ENCODE results near the gene TADA3. TPM values are rescaled to one million over a fixed set of nuclear protein-coding genes. Genes with fewer than 3 reads are reported as not detected.

The TADA3 gene
- polyA plus RNA-seq, 1 donor = 61.8 TPM

DNA sequence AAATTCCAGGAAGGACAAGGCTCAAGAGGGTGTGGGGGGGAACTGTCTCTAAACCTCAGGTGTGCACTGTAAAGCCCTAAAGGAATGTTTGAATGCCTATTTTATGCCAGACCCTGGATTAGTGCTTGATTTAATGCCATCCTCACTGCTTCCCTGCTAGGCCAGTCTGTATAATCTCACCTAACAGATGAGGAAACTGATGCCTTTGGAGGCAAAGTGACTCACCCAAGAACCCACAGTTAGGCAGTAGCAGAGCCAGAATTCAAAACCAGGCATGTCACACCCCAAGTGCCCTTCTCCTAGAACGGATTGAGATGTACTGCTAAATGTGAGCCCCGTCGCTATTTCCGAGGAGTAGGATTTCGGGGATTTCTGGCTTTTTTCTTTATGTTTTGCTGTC lies 30.4 kb downstream of the TADA3 start:
- no peak for DNase-seq (ENCODE audit: low read depth)

GRCh38 chr3:9760779-9761505 lies 31.3 kb downstream of the TADA3 start:
- no peak for DNase-seq (ENCODE audit: low read depth)

GRCh38 chr3:9757427-9757826 lies 34.8 kb downstream of the TADA3 start:
- DNase-seq (ENCODE audit: low read depth) = no peak

- DNase-seq (ENCODE audit: low read depth) = no peak
Observed at GRCh38 chr3:9754678-9755077, 37.6 kb downstream of the TADA3 start.

GRCh38 chr3:9750556-9751411 lies 41.5 kb downstream of the TADA3 start:
- DNase-seq (ENCODE audit: low read depth) = no peak

GRCh38 chr3:9749645-9750555 lies 42.4 kb downstream of the TADA3 start, which contains the start of gene OGG1:
TSS of gene OGG1 (plus strand) at chr3:9749952. CDS start at chr3:9750287, 335 bp downstream.
- DNase-seq (ENCODE audit: low read depth) = peak; percentile 91

DNA sequence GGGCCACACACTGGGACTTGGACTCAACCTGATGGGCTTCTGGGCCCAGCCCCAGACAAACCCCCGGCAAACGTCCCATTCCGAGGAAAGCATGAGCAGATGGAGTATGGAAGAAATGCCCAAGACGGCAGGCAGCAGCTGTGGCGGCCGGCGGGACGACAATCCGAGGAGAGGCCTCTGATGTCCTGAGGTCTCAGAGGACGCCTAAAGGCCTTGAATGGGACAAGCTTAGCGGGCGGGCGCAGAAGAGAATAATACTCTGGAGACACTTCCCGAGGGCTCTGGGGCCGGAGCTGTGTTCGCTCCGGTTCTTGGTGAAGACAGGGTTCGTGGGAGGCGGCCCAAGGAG lies 43.0 kb downstream of the TADA3 start:
- DNase-seq (ENCODE audit: low read depth) = no peak

DNA sequence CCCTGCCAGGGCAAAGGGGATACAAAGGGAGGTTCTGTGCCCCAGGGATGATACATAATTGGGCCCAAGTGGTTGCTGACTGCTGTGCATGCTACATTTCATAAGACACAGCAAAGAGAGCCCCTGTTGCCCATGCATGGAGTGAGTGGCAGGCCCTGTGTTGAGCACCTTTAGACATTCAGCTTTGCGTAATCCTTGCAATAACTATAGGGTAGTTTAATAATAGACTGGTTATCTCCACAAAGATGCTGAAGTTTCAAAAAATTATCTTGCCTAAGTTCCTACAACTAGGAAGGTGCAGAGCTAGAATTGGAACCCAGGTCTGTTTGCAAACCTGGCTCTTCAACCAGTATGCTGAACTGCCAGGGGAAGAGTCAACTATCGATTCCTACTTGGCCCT lies 44.2 kb downstream of the TADA3 start:
- DNase-seq (ENCODE audit: low read depth) = no peak

GRCh38 chr3:9747267-9747666 lies 45.0 kb downstream of the TADA3 start:
- no peak for DNase-seq (ENCODE audit: low read depth)

GRCh38 chr3:9746330-9746729 lies 45.9 kb downstream of the TADA3 start:
- DNase-seq (ENCODE audit: low read depth) = no peak

GRCh38 chr3:9745521-9745920 lies 46.8 kb downstream of the TADA3 start:
- no peak for DNase-seq (ENCODE audit: low read depth)

- DNase-seq (ENCODE audit: low read depth) = no peak
Observed at GRCh38 chr3:9744162-9744561, 48.1 kb downstream of the TADA3 start.

DNA sequence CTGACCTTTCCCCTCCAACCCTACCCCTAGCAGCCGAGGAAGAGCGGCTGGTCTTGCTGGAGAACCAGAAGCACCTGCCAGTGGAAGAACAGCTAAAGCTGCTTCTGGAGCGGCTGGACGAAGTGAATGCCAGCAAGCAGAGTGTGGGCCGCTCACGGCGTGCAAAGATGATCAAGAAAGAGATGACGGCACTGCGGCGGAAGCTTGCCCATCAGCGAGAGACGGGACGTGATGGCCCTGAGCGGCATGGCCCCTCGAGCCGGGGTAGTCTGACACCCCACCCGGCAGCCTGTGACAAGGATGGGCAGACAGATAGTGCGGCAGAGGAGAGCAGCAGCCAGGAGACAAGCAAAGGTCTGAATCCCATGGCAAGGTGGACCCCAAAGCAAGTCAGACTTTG lies 48.7 kb downstream of the TADA3 start:
- no peak for DNase-seq (ENCODE audit: low read depth)

GRCh38 chr3:9742560-9742959 lies 49.7 kb downstream of the TADA3 start:
- no peak for DNase-seq (ENCODE audit: low read depth)

DNA sequence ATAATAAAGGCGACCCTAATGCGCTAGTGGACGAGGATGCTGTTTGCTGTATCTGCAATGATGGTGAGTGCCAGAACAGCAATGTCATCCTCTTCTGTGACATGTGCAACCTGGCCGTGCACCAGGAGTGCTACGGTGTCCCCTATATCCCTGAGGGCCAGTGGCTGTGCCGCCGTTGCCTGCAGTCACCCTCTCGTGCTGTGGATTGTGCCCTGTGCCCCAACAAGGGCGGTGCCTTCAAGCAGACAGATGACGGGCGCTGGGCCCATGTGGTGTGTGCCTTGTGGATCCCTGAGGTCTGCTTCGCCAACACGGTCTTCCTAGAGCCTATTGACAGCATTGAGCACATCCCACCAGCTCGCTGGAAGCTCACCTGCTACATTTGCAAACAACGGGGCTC lies 53.1 kb downstream of the TADA3 start:
- no peak for DNase-seq (ENCODE audit: low read depth)

- no peak for DNase-seq (ENCODE audit: low read depth)
Observed at GRCh38 chr3:9736831-9737230, 55.4 kb downstream of the TADA3 start.

- DNase-seq (ENCODE audit: low read depth) = no peak
Observed at GRCh38 chr3:9732740-9733115, 59.5 kb downstream of the TADA3 start.

- no peak for DNase-seq (ENCODE audit: low read depth)
Observed at GRCh38 chr3:9732080-9732739, 60.1 kb downstream of the TADA3 start.

DNA sequence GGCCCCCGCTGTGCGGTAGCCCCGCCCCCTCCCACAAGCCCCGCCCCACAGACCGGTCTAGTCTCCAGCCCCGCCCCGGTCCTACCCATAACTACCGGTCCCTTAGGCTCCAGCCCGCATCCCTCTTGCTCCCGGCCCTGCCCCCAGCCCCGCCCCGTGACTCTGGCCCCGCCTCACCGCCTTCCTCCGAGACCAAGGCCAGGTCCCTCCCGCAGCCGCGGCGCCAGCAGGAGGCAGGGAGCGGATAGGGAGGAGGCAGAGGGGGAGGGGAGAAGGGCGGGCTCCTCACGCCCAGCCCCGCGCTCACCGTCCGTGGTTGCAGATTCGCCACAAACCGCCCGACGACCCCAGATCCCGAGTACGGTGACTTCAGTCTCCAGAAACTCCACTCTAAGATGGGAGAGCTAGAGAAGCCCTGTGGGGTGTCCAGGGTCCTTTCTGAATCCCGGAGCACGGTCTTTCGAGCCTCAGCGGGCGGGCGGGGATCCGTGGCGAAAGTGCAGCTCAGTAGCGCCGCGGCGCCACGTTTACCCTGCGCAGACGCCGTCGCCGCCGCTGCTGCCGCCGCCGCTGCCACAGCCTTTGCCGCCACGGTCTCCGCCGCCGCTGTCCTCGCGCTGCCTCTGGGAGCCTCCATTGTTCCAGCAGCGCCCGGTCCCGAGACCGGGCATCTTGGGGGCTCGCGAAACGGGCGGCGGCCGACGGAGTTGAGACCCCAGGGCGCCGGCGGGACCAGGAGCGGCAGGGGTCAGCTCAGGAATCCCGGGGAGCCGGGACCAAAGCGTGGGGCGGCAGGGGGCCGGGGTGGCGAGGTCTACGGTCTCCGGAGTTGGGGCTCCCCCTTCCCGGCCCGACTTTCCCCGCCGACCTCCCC lies 60.8 kb downstream of the TADA3 start, which contains the start of gene BRPF1:
Gene BRPF1, plus strand, starts transcription at position 530 of the 874 bp plus-strand sequence. CDS start 2,406 bp downstream, outside the sequence.
- peak; percentile 91 for DNase-seq (ENCODE audit: low read depth)

- DNase-seq (ENCODE audit: low read depth) = no peak
Observed at GRCh38 chr3:9730657-9731205, 61.5 kb downstream of the TADA3 start.

All from forelimb muscle (tissue), 1 donor.